DMS 273 treated with DMSO at 0.1 percent for 48 hours (cell line): ENCODE measurements around the gene ARMS2.

Source experiments
- DNase-seq: peaks from one replicate; lab custom pipeline; 2025; lab: John Stamatoyannopoulos, UW

The ARMS2 gene

GRCh38 chr10:122454071-122454470 lies 382 bp upstream of the ARMS2 start:
- DNase-seq, result no peak

GRCh38 chr10:122455376-122456079 lies 1.1 kb downstream of the ARMS2 start:
- no peak for DNase-seq

GRCh38 chr10:122457934-122458333 lies 3.5 kb downstream of the ARMS2 start:
- DNase-seq, result no peak

GRCh38 chr10:122458693-122459092 lies 4.2 kb downstream of the ARMS2 start:
- DNase-seq, result no peak

- no peak for DNase-seq
These were observed 5.3 kb downstream of the ARMS2 start for GRCh38 chr10:122459561-122460273.

- DNase-seq, result no peak
These were observed 6.4 kb downstream of the ARMS2 start for GRCh38 chr10:122460891-122461293.

- no peak for DNase-seq
These were observed 6.9 kb downstream of the ARMS2 start, which contains the start of gene HTRA1 for GRCh38 chr10:122461367-122461728. TSS of gene HTRA1 (plus strand) at chr10:122461553. CDS start at chr10:122461653, 100 bp downstream.

GRCh38 chr10:122461729-122462532 lies 7.5 kb downstream of the ARMS2 start:
- DNase-seq, result no peak

GRCh38 chr10:122462533-122463465 lies 8.3 kb downstream of the ARMS2 start:
- DNase-seq, result no peak

- no peak for DNase-seq
These were observed 9.2 kb downstream of the ARMS2 start for GRCh38 chr10:122463466-122464249.

- no peak for DNase-seq
These were observed 9.7 kb downstream of the ARMS2 start for GRCh38 chr10:122464250-122464510.

GRCh38 chr10:122464586-122464985 lies 10.1 kb downstream of the ARMS2 start:
- DNase-seq, result no peak

- DNase-seq, result no peak
These were observed 11.1 kb downstream of the ARMS2 start for GRCh38 chr10:122465401-122466040.

- no peak for DNase-seq
These were observed 12.5 kb downstream of the ARMS2 start for GRCh38 chr10:122466951-122467381.

GRCh38 chr10:122467701-122468100 lies 13.2 kb downstream of the ARMS2 start:
- no peak for DNase-seq

GRCh38 chr10:122468307-122468925 lies 14.0 kb downstream of the ARMS2 start:
- DNase-seq, result no peak

GRCh38 chr10:122468926-122469781 lies 14.7 kb downstream of the ARMS2 start:
- no peak for DNase-seq

GRCh38 chr10:122469848-122470247 lies 15.4 kb downstream of the ARMS2 start:
- DNase-seq, result no peak

- DNase-seq, result no peak
These were observed 17.2 kb downstream of the ARMS2 start for GRCh38 chr10:122471531-122472177.
